IMR-90 (cell line): ENCODE results near the gene MLKL. TPM values are rescaled to one million over a fixed set of nuclear protein-coding genes. Genes with fewer than 3 reads are reported as not detected.

Source experiments
- ATAC-seq: fragments of 200-7000 bp; cut with Tn5 transposase; 2 replicates; pipeline ENCODE4 v1.9.1; 2020; ENCODE audit warnings: low read depth, mild to moderate bottlenecking, moderate library complexity
- BruUV-seq: library from RNA; stranded (reverse); fragments of 400-500 nt; replicated peaks from 2 replicates; lab custom pipeline; 2021; lab: Mats Ljungman, UMichigan
- CTCF ChIA-PET: fragments of 300-600 bp; formaldehyde crosslinking; extraction: SDS; loops from one replicate; lab custom pipeline; 2021; ENCODE audit warnings: antibody characterized with exemption; lab: Yijun Ruan, JAX
- POLR2A ChIA-PET: fragments of 300-600 bp; sonication (Branson Sonifier 250); formaldehyde crosslinking; loops from one replicate; lab custom pipeline; 2022; ENCODE audit warnings: antibody characterized with exemption; ENCODE audit not compliant: unreplicated experiment; lab: Charles Lee
- DNase-seq: peaks from one replicate; pipeline ENCODE4 v3.0.0; 2013
- H2AFZ ChIP-seq: replicated peaks from 2 replicates; pipeline ENCODE3; 2013; ENCODE audit warnings: low read length, mild to moderate bottlenecking; ENCODE audit not compliant: poor library complexity
- H2AK5ac ChIP-seq: 2 replicates; pipeline ENCODE4 v1.6.1; 2013; ENCODE audit warnings: low read depth, low read length, inconsistent platforms
- H2AK9ac ChIP-seq: replicated peaks from 2 replicates; pipeline ENCODE3; 2013; ENCODE audit warnings: mild to moderate bottlenecking, low read depth, low read length, moderate library complexity; ENCODE audit not compliant: poor library complexity
- H2BK120ac ChIP-seq: 2 replicates; pipeline ENCODE4 v1.6.1; 2013; ENCODE audit warnings: low read depth, low read length, inconsistent platforms
- H2BK15ac ChIP-seq: 3 replicates; pipeline ENCODE4 v1.6.1; 2013; ENCODE audit warnings: low read depth, low read length, inconsistent platforms
- H2BK20ac ChIP-seq: 2 replicates; pipeline ENCODE4 v1.6.1; 2013; ENCODE audit warnings: low read depth, mild to moderate bottlenecking, inconsistent platforms, low read length, moderate library complexity
- H2BK5ac ChIP-seq: 2 replicates; pipeline ENCODE4 v1.6.1; 2013; ENCODE audit warnings: mild to moderate bottlenecking, low read depth, low read length, inconsistent platforms; ENCODE audit not compliant: poor library complexity, severe bottlenecking
- H3K14ac ChIP-seq: replicated peaks from 2 replicates; pipeline ENCODE4 v1.6.1; 2013; ENCODE audit warnings: low read depth, low read length, inconsistent platforms
- H3K18ac ChIP-seq: 2 replicates; pipeline ENCODE4 v1.6.1; 2013; ENCODE audit warnings: low read depth, low read length, control low read depth
- H3K23ac ChIP-seq: 2 replicates; pipeline ENCODE4 v1.6.1; 2013; ENCODE audit warnings: low read depth, low read length, inconsistent platforms
- H3K27ac ChIP-seq: 2 replicates; pipeline ENCODE4 v1.5.1; 2013; ENCODE audit warnings: mild to moderate bottlenecking, control low read depth, low read length; ENCODE audit not compliant: insufficient read depth
- H3K27me3 ChIP-seq: 2 replicates; pipeline ENCODE4 v1.6.1; 2013; ENCODE audit warnings: low read length; ENCODE audit not compliant: control insufficient read depth, insufficient read depth
- H3K36me3 ChIP-seq: 2 replicates; pipeline ENCODE4 v1.6.1; 2013; ENCODE audit warnings: low read length, mixed read lengths; ENCODE audit not compliant: control insufficient read depth, insufficient read depth
- H3K4ac ChIP-seq: 2 replicates; pipeline ENCODE4 v1.6.1; 2013; ENCODE audit warnings: low read depth, low read length, inconsistent platforms
- H3K4me1 ChIP-seq: 2 replicates; pipeline ENCODE4 v1.6.1; 2013; ENCODE audit warnings: low read length, mixed read lengths; ENCODE audit not compliant: control insufficient read depth, insufficient read depth
- H3K4me2 ChIP-seq: 2 replicates; pipeline ENCODE4 v1.6.1; 2013; ENCODE audit warnings: low read depth, mild to moderate bottlenecking, control low read depth, low read length, moderate library complexity
- H3K4me3 ChIP-seq: 2 replicates; pipeline ENCODE4 v1.5.1; 2013; ENCODE audit warnings: low read depth, mild to moderate bottlenecking, control low read depth, low read length, moderate library complexity; ENCODE audit not compliant: insufficient read depth
- H3K56ac ChIP-seq: 2 replicates; pipeline ENCODE4 v1.6.1; 2013; ENCODE audit warnings: low read length, inconsistent platforms; ENCODE audit not compliant: insufficient read depth; ENCODE audit errors: extremely low read depth
- H3K79me1 ChIP-seq, 2 experiments: 2 replicates each; pipeline ENCODE4 v1.6.1; 2013; ENCODE audit warnings: low read length in 2 of 2, inconsistent platforms in 1 of 2, low read depth in 1 of 2
- H3K9ac ChIP-seq: 2 replicates; pipeline ENCODE4 v1.6.1; 2013; ENCODE audit warnings: low read depth, low read length, control low read depth
- H3K9me1 ChIP-seq: 2 replicates; pipeline ENCODE4 v1.6.1; 2013; ENCODE audit warnings: low read length, inconsistent platforms; ENCODE audit not compliant: insufficient read depth
- H3K9me3 ChIP-seq: 2 replicates; pipeline ENCODE4 v1.6.1; 2013; ENCODE audit warnings: low read length; ENCODE audit not compliant: control insufficient read depth, insufficient read depth
- H4K20me1 ChIP-seq: 2 replicates; pipeline ENCODE4 v1.6.1; 2013; ENCODE audit warnings: low read length, inconsistent platforms; ENCODE audit not compliant: insufficient read depth
- H4K5ac ChIP-seq: 2 replicates; pipeline ENCODE4 v1.6.1; 2013; ENCODE audit warnings: mild to moderate bottlenecking, low read depth, low read length, control low read depth
- H4K8ac ChIP-seq, 2 experiments: 2 replicates each; pipeline ENCODE4 v1.6.1; 2013; ENCODE audit warnings: low read depth in 2 of 2, low read length in 2 of 2, control low read depth in 1 of 2, inconsistent platforms in 1 of 2
- H4K91ac ChIP-seq: 2 replicates; pipeline ENCODE4 v1.6.1; 2013; ENCODE audit warnings: low read depth, low read length, inconsistent platforms; ENCODE audit not compliant: insufficient read depth
- BHLHE40 ChIP-seq: fragments of 150-350 bp; IDR thresholded peaks from 2 replicates; pipeline ENCODE4 v1.6.1; 2016; ENCODE audit warnings: mild to moderate bottlenecking, low read depth, low read length
- CEBPB ChIP-seq: IDR thresholded peaks from 2 replicates; pipeline ENCODE4 v1.6.1; 2012; ENCODE audit warnings: low read depth, low read length, improper control_type of control experiment
- CHD1 ChIP-seq: IDR thresholded peaks from 2 replicates; pipeline ENCODE4 v1.6.1; 2012; ENCODE audit warnings: low read depth, low read length, improper control_type of control experiment
- CTCF ChIP-seq: conservative IDR thresholded peaks from 2 replicates; pipeline ENCODE4 v1.5.1; 2012; ENCODE audit warnings: mild to moderate bottlenecking, low read depth, low read length, improper control_type of control experiment
- ELK1 ChIP-seq: fragments of 150-350 bp; IDR thresholded peaks from 2 replicates; pipeline ENCODE4 v1.6.1; 2016; ENCODE audit warnings: low read depth, mild to moderate bottlenecking, low read length, moderate library complexity, borderline replicate concordance
- FOS ChIP-seq: fragments of 150-350 bp; IDR thresholded peaks from 2 replicates; pipeline ENCODE4 v1.6.1; 2016; ENCODE audit warnings: low read depth, low read length
- MAFK ChIP-seq: IDR thresholded peaks from 2 replicates; pipeline ENCODE4 v1.6.1; 2012; ENCODE audit warnings: low read depth, low read length, improper control_type of control experiment
- MAZ ChIP-seq: IDR thresholded peaks from 2 replicates; pipeline ENCODE4 v1.6.1; 2012; ENCODE audit warnings: low read depth, mild to moderate bottlenecking, low read length, improper control_type of control experiment, moderate library complexity, borderline replicate concordance
- MXI1 ChIP-seq: IDR thresholded peaks from 2 replicates; pipeline ENCODE4 v1.6.1; 2012; ENCODE audit warnings: low read depth, mild to moderate bottlenecking, low read length, moderate library complexity, borderline replicate concordance
- NFE2L2 ChIP-seq: fragments of 150-350 bp; IDR thresholded peaks from 2 replicates; pipeline ENCODE4 v1.6.1; 2016; ENCODE audit warnings: low read depth, mild to moderate bottlenecking, low read length
- POLR2A ChIP-seq: IDR thresholded peaks from 2 replicates; pipeline ENCODE4 v1.6.1; 2012; ENCODE audit warnings: mild to moderate bottlenecking, low read depth, low read length
- RAD21 ChIP-seq: IDR thresholded peaks from 2 replicates; pipeline ENCODE4 v1.6.1; 2012; ENCODE audit warnings: low read length, improper control_type of control experiment
- RCOR1 ChIP-seq: IDR thresholded peaks from 2 replicates; pipeline ENCODE4 v1.6.1; 2012; ENCODE audit warnings: mild to moderate bottlenecking, low read length, improper control_type of control experiment; ENCODE audit not compliant: insufficient replicate concordance
- RFX5 ChIP-seq: IDR thresholded peaks from 2 replicates; pipeline ENCODE4 v1.8.0; 2012; ENCODE audit warnings: low read depth, mild to moderate bottlenecking, low read length, moderate library complexity
- SMC3 ChIP-seq: fragments of 150-350 bp; IDR thresholded peaks from 2 replicates; pipeline ENCODE4 v1.6.1; 2016; ENCODE audit warnings: low read depth, mild to moderate bottlenecking, antibody characterized with exemption, low read length, moderate library complexity
- USF2 ChIP-seq: fragments of 150-350 bp; IDR thresholded peaks from 2 replicates; pipeline ENCODE4 v1.6.1; 2017; ENCODE audit warnings: mild to moderate bottlenecking, antibody characterized with exemption, low read length, low read depth
- WGBS, 2 experiments: methylation state at CpG; one replicate each; pipeline versions ENCODE4 v1.1.5 to v1.1.7; 2013; ENCODE audit warnings: missing lambda C conversion rate in 2 of 2; ENCODE audit not compliant: insufficient read length in 1 of 2; ENCODE audit errors: extremely low coverage in 2 of 2; 5-methylcytosine and 5-hydroxymethylcytosine counted together
- dilution Hi-C: fragments of 300-500 bp; cut with HindIII; formaldehyde crosslinking; loops from one replicate; pipeline ENCODE4 v1.14.3; 2018; ENCODE audit warnings: low sequenced_read_pairs; ENCODE audit not compliant: unreplicated experiment
- in situ Hi-C: fragments of 300-500 bp; cut with MboI; formaldehyde crosslinking; loops from 3 replicates; pipeline ENCODE4 v1.14.3; 2019; ENCODE audit warnings: low sequenced_read_pairs, inconsistent platforms, mixed read lengths
- intact Hi-C: fragments of 100-400 bp; cut with micrococcal nuclease; formaldehyde crosslinking; loops from 2 replicates; pipeline ENCODE4 v1.10.0; 2022
- polyA plus RNA-seq, 3 experiments: library from polyadenylated mRNA; depleted of rRNA; stranded (reverse); fragments of >200 nt; gene quantifications; 2 replicates each; pipeline ENCODE4 v1.2.3, GENCODE V29; 2012; ENCODE audit warnings: low replicate concordance in 1 of 3
- total RNA-seq: library from RNA; depleted of rRNA; stranded (reverse); fragments of >200 nt; gene quantifications from 2 replicates; pipeline ENCODE4 v1.2.3, GENCODE V29; 2012

The MLKL gene
- total and polyA plus RNA-seq, 2 of the 4 experiments (the other 2 are of a cell fraction) = 3.6 to 4.5 TPM

- Histone ChIP-seq H3K18ac (no peak overlapping the region), H3K4ac (no peak overlapping the region), H2BK15ac (no peak overlapping the region), H4K5ac (no peak overlapping the region), H3K4me3 (no peak overlapping the region), H2BK120ac (no peak overlapping the region), H3K9ac (no peak overlapping the region), H2AK9ac (no peak overlapping the region), H2AK5ac (no peak overlapping the region), H3K4me2 (no peak overlapping the region), H3K9me1 (no peaks in the 10 kb centered on the region), H2AFZ (no peak overlapping the region), H2BK20ac (no peak overlapping the region), H4K8ac (no peak overlapping the region), H3K27ac (no peak overlapping the region), H3K36me3 (no peaks in the 10 kb centered on the region), H4K20me1 (no peaks in the 10 kb centered on the region), H4K91ac (no peak overlapping the region), H3K14ac (no peak overlapping the region), H2BK5ac (no peak overlapping the region), H3K56ac (no peak overlapping the region), H3K27me3 (peaks cover 14% of the 10 kb centered on the region; the same call in 1 of the 2 replicates), H3K79me1 (no peaks in the 10 kb centered on the region), H3K9me3 (no peaks in the 10 kb centered on the region), H3K23ac (no peak overlapping the region), H3K4me1 (no peaks in the 10 kb centered on the region)
- intact Hi-C loops (no loop called here), dilution Hi-C loops (no loop called here), in situ Hi-C loops (loop anchor here (5.0 kb wide), 1 partner anchor 93 kb away; no protein-coding TSS in a partner anchor)
- TF ChIP-seq RCOR1 (no peak), MAFK (no peak), USF2 (no peak), CHD1 (no peak), FOS (no peak), CEBPB (no peak), RFX5 (no peak), BHLHE40 (no peak), RAD21 (no peak), CTCF (no peak), NFE2L2 (no peak), MXI1 (no peak), MAZ (no peak), POLR2A (no peak), ELK1 (no peak), SMC3 (no peak)
- BruUV-seq = no TSS peak
- WGBS, 2 experiments = 80% methylated on average over 2 of the region's 10 CpGs; no CpG with 5 or more reads in 1 of the 2 experiments
- ATAC-seq (no peak), DNase-seq (no peak)
- CTCF ChIA-PET = no interaction called here
- POLR2A ChIA-PET = interaction anchor here (0.8 kb wide), 1 partner anchor 102 kb away, joined by 15 read pairs; no protein-coding TSS in a partner anchor
Observed at GRCh38 chr16:74713876-74714275, 13.2 kb upstream of the MLKL start.
